NCI-H82 (cell line): Measurements from ENCODE around the gene SLC6A2.
"Not testable (repeated sequence)": the region's sequence is repeated elsewhere in the genome, so short reads cannot be mapped to it uniquely, and the experiment has no call there.

Experiments used
- DNase-seq: peaks from one replicate; lab custom pipeline; 2025; lab: John Stamatoyannopoulos, UW

Gene SLC6A2

DNA sequence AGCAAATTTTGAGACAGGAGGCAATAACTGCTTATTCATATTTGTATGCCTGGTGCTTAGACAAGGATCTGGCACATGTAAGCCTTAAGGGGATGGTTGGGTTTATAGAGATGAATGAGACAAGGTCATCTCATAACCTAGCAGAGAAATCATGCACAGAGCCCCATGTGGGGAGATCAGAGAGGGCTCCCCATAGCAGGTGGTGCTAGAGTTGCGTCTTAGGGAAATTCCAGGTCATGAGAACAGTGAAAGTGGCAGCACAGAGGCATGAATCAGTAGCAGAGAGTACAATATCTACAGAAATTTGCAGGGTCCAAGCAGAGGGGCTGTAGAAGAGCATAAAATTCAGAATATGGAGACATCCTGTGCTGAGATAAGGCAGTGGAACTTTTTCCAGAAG is 57.3 kb downstream of the SLC6A2 start:
- DNase-seq: no peak

DNA sequence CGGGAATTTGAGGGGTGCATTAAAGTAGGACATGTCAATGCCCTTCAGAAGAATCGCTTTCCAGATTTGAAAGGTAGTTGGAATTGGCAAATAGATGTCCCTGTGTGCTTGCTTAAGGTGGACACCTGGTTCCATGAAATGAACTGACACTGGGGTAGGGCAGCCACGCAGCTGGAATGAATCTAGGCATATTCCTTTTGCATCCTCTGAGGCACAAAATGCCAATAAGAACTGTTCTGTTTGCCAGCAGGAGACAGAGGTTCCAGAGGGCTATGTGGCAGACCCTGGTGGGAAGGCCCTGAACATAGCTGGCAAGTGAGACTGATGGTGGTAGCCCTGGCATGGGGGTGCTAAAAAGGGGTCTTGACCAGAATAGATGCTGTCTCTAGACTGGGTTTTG is 61.5 kb downstream of the SLC6A2 start:
- DNase-seq: no peak

DNA sequence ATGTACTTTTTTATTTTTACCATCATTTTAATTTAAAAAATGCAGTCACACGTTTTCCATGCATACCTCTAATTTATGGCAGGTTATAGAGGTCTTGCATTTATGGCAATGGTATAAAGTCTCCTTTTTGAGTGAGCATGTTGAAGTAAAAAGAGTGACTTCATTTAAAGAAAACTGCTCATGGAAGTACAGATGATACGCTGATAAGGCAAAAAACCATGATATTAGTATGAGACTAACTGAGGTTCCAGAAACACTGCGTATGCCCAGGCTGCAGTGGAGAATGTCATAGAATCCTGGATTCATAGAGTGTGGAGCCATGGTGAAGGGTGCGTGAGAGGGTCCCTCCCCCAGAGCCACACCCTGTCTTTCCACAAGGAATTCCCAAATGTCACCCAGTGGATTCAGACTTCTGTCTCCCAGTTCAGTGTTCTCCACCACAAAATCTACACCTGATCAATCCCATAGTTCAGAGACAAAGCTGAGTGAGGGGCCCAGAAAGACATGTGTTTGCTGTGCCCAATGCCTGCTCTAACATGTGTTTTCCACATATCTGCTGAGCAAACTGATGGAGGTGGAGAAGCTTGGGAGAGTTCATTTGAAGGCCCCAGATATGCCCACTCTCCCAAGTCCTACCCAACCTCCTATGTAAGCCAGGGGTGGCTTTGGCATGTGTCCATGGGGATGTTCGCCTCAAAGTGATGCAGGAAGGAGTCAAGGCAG is 69.4 kb downstream of the SLC6A2 start:
- DNase-seq: no peak

DNA sequence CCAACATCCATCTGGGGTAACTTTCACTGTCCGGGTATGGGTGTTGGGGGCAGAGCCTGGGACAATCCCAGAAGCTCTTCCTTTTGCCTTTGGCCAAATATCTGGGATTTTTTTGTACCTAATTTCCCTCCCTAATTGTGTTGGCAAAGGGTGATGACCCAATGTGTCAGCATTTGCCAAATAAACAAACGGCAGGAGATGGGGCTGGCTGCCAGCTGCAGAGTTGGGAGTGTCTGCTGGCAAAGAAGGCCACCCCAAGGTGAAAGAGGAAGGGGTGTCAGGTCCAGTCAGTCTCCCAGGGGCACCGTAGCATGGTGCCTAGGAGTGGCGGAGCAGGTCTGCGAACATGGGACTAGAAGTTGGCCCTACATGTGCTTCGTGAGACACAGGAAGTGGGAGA is 73.0 kb downstream of the SLC6A2 start:
- DNase-seq: no peak

DNA sequence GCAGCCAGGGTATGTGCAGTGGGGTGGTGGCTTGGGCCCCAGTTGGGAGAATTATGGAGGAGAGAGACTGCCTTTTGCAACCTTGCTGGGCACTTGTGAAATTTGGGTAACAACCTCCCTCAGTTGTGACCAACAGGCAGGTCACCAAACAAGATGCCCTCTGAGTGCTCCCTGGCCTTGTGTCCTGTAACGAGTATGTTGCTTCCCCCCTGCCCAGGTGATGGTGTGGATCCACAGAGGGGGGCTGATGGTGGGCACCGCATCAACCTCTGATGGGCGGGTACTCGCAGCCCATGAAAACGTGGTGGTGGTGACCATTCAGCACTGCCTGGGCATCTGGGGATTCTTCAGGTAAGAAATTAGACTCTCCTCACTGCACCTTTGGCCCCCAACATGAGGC is 74.3 kb downstream of the SLC6A2 start:
- DNase-seq: no peak

DNA sequence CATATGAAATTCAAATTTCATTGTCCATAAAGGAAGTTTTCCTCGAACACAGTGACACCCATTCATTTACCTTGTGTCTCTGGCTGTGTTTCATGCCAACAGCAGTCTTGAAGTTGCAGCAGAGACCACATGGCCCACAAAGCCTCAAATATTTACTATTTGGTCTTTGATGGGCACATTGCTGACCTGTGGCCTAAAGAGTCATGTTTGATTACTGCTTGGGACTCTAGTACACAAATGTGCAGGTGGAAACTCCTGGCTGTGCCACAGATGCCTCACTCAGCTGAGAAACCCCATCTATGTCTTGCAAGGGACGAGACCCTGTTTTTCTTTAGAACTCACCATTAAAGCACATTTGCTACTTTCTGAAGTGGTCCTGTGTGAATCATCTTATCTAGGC is 76.7 kb downstream of the SLC6A2 start:
- no peak for DNase-seq

DNA sequence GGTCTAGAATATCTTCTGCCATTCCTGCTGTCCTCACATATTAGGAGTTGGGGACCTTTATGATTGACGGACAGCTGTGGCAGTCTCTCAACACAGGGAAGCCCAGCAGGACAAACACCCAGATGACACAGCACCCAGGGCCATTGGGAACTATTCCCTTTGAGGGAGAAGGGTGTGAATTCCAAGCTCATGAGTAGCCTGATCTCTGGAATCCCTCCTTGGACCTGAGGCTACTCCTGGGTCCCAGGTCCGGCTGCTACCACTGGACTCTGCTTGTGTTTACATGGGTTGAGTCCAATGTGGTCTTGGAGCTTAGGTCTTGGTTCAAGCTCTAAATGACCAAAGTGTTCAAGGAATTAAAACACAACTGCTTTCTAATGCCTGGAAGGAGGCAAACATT is 78.9 kb downstream of the SLC6A2 start:
- no peak for DNase-seq

DNA sequence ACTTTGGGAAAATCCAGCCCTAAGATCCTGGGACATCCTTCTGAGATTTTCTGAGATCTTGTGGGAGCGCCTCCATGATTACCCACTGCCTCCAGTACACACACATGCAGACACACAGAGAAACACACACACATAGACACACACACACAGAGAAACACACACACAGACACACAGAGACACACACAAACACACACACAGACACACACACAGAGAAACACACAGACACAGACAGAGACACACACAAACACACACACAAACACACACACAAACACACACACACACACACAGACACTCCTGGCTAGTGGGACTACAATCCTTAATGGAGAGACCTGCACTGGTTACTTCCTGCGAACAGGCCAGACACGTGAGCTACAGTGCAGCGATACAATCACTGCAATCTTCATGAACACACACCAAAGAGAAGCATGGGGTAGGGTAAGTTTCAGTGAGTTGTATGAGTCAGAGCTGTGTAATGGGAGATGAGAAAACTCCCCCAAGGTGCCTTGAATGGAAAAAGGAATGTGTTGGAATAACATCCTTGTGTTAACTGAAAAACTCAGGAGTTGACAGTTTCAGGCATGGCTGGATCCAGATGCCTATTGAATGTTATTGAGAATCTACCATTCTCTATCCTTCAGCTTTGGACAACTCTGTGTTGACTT is 79.5 kb downstream of the SLC6A2 start:
- no peak for DNase-seq

DNA sequence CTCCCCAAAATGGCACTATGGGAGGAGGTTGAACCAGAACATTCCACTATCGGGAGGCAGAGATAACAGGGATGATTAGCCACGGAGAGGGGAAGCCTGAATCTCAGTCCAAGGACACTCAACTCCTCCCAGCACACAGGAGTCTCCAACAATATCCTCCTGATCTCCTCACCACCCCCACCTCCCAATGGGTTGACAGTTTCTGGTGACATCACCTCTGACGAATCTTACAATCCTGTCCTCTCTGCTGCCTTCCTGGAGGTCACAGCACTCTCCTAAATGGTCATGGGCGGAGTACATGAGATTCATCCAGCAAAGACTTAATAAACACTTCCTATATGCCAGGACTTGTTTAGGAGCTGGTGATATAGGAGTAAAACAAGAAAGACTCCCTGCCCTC is 80.9 kb downstream of the SLC6A2 start:
- DNase-seq: no peak

DNA sequence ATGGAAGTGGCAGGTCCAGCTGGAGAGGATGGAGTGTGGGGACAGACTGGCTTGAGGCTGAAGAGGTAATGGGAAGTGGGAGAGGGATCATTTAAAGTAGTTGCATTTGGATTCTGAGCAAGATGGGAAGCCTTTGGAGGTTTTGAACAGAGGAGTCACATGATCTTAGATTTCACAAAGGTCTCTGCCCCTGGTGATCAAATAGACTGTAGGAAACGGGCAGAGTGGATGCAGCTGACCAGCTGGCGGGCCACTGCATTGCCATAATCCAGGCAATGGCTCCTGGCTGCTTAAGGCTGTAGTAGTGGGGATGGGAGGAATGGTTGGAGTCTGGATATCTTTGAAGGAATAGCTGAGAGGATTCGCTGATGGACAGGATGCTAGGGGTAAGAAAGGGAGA is 81.5 kb downstream of the SLC6A2 start:
- no peak for DNase-seq

DNA sequence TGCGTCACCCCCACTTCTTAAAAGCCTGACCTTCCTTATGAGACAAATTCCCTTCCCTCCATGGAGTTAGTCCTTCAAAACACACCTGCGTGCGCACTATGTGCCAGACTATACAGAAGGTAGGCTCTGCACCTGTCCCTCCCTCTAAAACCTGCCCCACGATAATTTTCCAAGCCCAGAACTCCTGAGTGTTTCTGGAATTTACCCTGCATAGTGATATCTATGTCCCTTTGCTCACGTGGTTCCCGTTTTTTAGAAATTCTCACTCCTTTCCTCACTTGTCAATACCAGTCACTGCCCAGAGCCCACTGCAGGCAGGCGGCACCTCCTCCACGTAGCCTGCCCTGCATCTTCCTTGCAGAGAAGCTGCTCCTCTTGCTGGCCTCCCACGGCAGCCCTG is 82.2 kb downstream of the SLC6A2 start:
- no peak for DNase-seq

DNA sequence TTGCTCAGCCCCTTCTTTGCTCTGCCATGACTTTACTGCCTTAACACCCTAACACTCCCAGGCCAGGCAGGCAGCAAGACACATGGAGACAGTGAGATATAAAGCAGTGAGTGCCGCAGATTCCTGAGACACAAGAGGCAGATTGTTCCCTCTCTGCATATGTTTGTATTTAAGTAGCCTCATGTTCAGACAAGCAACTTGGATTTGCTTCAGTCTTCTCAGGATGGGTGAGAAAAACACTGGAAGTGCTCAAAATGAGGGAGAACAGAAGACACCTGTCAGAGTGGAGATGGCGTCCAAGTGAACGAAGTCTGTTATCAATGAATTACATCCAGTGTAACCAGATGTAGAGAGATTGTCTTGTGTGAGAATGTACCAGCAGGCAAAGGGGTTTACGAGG is 90.3 kb downstream of the SLC6A2 start:
- DNase-seq: no peak

DNA sequence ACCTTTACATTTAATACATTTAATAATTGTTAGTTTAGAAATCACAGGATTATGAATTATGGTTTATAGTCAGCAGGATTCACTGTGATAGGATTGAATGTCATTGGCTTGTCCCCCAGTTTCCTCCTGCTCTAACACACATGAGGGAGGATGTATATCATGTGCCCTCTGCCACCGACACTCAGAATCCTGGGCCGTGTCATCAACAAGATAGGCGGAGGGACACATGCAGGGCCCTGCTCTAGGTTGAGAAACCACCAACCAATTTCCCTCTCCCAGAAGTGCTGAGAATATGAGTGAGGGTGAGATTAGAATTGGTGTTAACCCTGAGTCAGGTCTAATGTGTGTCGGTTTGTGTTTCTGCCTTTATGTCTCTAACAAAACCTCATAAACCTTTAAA is 92.0 kb downstream of the SLC6A2 start:
- no peak for DNase-seq

DNA sequence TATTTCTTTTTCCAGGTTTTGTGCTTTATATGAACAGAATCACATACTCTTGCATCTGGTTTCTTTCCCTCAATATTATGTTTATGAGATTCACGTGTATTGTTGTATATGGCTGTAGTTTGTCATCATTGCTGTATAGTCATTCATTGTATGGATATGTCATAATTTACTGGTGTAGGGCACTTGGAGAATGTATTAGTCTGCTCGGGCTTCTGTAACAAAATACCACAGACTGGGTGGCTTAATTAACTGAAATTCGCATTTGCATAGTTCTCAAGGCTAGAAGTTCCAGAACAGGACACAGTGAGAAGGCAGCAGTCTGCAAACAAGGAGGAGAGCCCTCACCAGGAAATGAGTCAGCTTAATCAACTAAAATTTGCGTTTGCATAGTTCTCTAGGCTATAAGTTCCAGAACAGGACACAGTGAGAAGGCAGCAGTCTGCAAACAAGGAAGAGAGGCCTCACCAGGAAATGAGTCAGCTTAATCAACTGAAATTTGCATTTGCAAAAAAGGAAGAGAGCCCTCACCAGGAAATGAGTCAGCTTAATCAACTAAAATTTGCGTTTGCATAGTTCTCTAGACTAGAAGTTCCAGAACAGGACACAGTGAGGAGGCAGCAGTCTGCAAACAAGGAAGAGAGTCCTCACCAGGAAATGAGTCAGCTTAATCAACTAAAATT is 96.8 kb downstream of the SLC6A2 start:
- not testable (repeated sequence) for DNase-seq

DNA sequence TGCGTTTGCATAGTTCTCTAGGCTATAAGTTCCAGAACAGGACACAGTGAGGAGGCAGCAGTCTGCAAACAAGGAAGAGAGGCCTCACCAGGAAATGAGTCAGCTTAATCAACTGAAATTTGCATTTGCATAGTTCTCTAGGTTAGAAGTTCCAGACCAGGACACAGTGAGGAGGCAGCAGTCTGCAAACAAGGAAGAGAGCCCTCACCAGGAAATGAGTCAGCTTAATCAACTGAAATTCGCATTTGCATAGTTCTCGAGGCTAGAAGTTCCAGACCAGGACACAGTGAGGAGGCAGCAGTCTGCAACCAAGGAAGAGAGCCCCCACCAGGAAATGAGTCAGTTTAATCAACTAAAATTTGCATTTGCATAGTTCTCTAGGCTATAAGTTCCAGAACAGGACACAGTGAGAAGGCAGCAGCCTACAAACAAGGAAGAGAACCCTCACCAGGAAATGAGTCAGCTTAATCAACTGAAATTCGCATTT is 97.4 kb downstream of the SLC6A2 start:
- not testable (repeated sequence) for DNase-seq
